Epithelial cell of proximal tubule (primary cell): ENCODE measurements around the gene GTF2A1L. TPM values are rescaled to one million over a fixed set of nuclear protein-coding genes. Genes with fewer than 3 reads are reported as not detected.

ENCODE experiments used
- DNase-seq: peaks from one replicate; pipeline ENCODE4 v3.0.0-alpha.2; 2011; ENCODE audit warnings: low read depth
- H3K4me3 ChIP-seq: 2 replicates; pipeline ENCODE4 v1.5.1; 2011; ENCODE audit warnings: low read depth, mild to moderate bottlenecking, low read length
- CTCF ChIP-seq: conservative IDR thresholded peaks from 2 replicates; pipeline ENCODE4 v1.5.1; 2012; ENCODE audit warnings: low read depth, mild to moderate bottlenecking, low read length
- total RNA-seq: library from RNA; depleted of rRNA; stranded (reverse); fragments of >200 nt; gene quantifications from 2 replicates; pipeline ENCODE4 v1.2.3, GENCODE V29; 2015

The GTF2A1L gene
- total RNA-seq, 1 donor from 2014 or later: not detected

- DNase-seq: no peak
- no peak overlapping the region for H3K4me3 ChIP-seq
- no peak for TF ChIP-seq CTCF
Observed at GRCh38 chr2:48721158-48721557, 103.5 kb downstream of the GTF2A1L start.

GRCh38 chr2:48722391-48722790 lies 104.7 kb downstream of the GTF2A1L start:
- no peak for DNase-seq
- no peak overlapping the region for H3K4me3 ChIP-seq
- no peak for TF ChIP-seq CTCF

GRCh38 chr2:48723129-48723528 lies 105.5 kb downstream of the GTF2A1L start:
- no peak overlapping the region for H3K4me3 ChIP-seq
- TF ChIP-seq CTCF: no peak
- peak; percentile 41 for DNase-seq

- no peak for DNase-seq
- TF ChIP-seq CTCF: no peak
- no peak overlapping the region for H3K4me3 ChIP-seq
Observed at GRCh38 chr2:48724278-48724677, 106.6 kb downstream of the GTF2A1L start.

GRCh38 chr2:48725696-48726494 lies 108.2 kb downstream of the GTF2A1L start:
- DNase-seq: no peak
- no peak for TF ChIP-seq CTCF
- H3K4me3 ChIP-seq: no peak overlapping the region

GRCh38 chr2:48727560-48727959 lies 109.9 kb downstream of the GTF2A1L start:
- no peak for DNase-seq
- TF ChIP-seq CTCF: no peak
- no peak overlapping the region for H3K4me3 ChIP-seq

- H3K4me3 ChIP-seq: no peak overlapping the region
- DNase-seq: no peak
- no peak for TF ChIP-seq CTCF
Observed at GRCh38 chr2:48728295-48728694, 110.6 kb downstream of the GTF2A1L start.
